Mucosa of rectum (tissue), 2 donors: ENCODE results near the gene SLCO6A1.

ENCODE experiments used
- H3K27ac ChIP-seq, 2 donors: one replicate each; pipeline ENCODE4 v1.7.0; 2013; ENCODE audit warnings: inconsistent platforms in 2 of 2, low read depth in 2 of 2, low read length in 2 of 2
- H3K27me3 ChIP-seq, 2 donors: one replicate each; pipeline ENCODE4 v1.7.0; 2013; ENCODE audit warnings: low read length in 2 of 2; ENCODE audit not compliant: control insufficient read depth in 2 of 2, insufficient read depth in 2 of 2
- H3K36me3 ChIP-seq, 2 donors: one replicate each; pipeline ENCODE4 v1.7.0; 2013; ENCODE audit warnings: low read length in 2 of 2; ENCODE audit not compliant: control insufficient read depth in 2 of 2, insufficient read depth in 2 of 2
- H3K4me1 ChIP-seq, 2 donors: one replicate each; pipeline ENCODE4 v1.7.0; 2013; ENCODE audit warnings: low read length in 2 of 2, mild to moderate bottlenecking in 1 of 2; ENCODE audit not compliant: control insufficient read depth in 2 of 2, insufficient read depth in 2 of 2
- H3K4me3 ChIP-seq, 2 donors: one replicate each; pipeline ENCODE4 v1.7.0; 2013; ENCODE audit warnings: low read length in 2 of 2
- H3K9ac ChIP-seq, 2 donors: one replicate each; pipeline ENCODE4 v1.7.0; 2013; ENCODE audit warnings: low read length in 2 of 2, low read depth in 1 of 2, mild to moderate bottlenecking in 1 of 2
- H3K9me3 ChIP-seq, 2 donors: one replicate each; pipeline ENCODE4 v1.7.0; 2013; ENCODE audit warnings: low read length in 2 of 2; ENCODE audit not compliant: control insufficient read depth in 2 of 2
- donor health status: healthy.
- donor health status: Normal muscosa, but diverticular disease.

SLCO6A1 gene

DNA sequence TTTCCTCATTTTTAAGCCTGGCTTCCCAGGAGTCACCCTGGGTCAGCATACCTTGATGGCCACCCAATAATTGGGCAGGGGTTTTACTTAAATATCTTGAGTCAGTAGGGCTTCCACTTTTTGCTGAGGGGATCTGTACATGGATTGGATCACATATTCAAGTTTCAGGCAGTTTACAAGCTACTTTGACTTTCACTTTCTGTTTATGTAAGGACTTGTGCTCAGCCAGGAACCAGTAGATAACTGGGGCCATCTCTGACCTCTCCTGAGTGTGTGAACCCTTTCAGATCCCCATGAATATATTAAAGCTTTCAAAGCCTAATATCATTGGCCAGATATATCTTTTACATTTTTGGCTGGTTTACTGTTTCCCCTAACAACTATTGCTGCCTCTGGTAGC lies 45.1 kb downstream of the SLCO6A1 start:
- Histone ChIP-seq H3K4me1 (no peaks in the 10 kb centered on the region), H3K4me3 (no peak overlapping the region), H3K27me3 (no peaks in the 10 kb centered on the region), H3K9ac (no peak overlapping the region), H3K27ac (no peak overlapping the region), H3K9me3 (no peaks in the 10 kb centered on the region), H3K36me3 (no peaks in the 10 kb centered on the region)

DNA sequence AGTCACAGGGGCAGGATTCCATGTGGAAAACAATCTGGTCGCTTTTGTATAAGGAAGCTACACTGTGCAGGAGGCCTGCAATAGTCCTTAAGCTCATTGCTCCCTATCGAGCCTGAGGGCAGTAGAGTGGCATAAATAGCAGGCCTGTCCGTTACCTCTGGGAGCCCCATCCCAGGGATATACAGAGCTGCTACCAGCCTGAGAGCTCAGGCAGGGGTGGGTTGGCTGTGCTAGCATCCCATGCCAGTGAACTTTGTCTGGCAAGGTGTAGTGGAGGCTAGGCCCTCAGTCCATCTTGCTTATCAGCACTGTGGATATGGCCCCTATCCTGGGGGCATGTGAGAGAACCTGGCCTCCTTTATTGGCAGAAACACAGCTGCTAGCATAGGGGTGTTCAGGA lies 47.7 kb downstream of the SLCO6A1 start:
- Histone ChIP-seq H3K36me3 (no peaks in the 10 kb centered on the region), H3K4me3 (no peak overlapping the region), H3K4me1 (no peaks in the 10 kb centered on the region), H3K27me3 (no peaks in the 10 kb centered on the region), H3K9ac (no peak overlapping the region), H3K27ac (no peak overlapping the region), H3K9me3 (no peaks in the 10 kb centered on the region)

DNA sequence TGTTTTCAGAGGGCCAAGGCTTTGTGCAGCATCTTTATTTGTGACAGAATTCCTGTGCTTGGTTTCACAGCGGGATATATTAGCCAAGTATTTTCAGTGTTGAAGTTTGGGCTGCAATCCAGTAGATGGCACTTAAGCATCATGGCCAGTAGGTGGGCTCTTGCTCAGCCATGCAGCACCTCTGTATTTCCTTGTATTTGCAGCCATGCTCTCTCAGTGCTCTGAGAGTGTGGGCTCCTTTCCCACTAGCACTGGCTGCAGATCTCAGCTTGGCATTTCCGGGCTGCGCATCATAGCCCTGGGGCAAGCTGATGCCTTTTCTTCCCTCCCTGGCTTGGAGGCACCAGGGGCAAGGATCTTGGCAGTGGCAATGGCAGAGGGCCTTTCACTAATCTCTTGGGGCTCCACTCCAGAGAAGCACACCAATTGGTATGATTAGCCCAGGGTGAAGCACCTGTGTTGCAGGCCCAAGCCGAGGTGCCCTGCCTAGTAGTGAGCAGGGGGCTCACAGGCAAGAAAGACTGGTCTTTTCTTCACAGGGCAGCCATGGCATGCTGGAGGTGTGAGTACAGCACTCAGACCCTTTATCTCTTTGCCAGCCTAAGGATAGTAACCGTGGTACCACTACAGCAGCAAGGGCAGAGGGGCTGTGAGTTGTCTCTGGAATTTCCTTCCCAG lies 48.3 kb downstream of the SLCO6A1 start:
- Histone ChIP-seq H3K27me3 (no peaks in the 10 kb centered on the region), H3K36me3 (no peaks in the 10 kb centered on the region), H3K9me3 (no peaks in the 10 kb centered on the region), H3K4me1 (no peaks in the 10 kb centered on the region), H3K4me3 (no peak overlapping the region), H3K27ac (no peak overlapping the region), H3K9ac (no peak overlapping the region)

DNA sequence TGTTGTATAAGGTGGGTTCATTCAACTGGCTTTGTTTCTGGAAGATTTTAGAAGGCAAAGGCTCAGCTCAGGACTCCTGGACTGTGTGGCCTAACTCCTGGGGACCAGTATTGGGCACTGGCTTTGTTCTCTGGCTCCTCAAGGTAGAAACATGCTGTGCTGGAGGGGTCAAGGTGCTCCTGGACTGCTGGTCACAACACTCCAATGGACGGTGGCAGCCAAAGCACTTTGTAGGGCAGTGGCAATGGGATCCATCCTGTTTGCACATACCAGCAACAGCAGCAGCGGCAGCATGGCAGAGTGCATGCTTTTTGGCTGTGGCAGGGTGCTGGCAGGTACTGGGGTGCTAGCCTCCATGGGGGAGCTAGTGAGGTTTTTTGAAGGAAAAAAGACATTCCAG lies 65.3 kb downstream of the SLCO6A1 start:
- Histone ChIP-seq H3K27me3 (no peaks in the 10 kb centered on the region), H3K9ac (no peak overlapping the region), H3K9me3 (no peaks in the 10 kb centered on the region), H3K36me3 (no peaks in the 10 kb centered on the region), H3K4me1 (no peaks in the 10 kb centered on the region), H3K27ac (no peak overlapping the region), H3K4me3 (no peak overlapping the region)

DNA sequence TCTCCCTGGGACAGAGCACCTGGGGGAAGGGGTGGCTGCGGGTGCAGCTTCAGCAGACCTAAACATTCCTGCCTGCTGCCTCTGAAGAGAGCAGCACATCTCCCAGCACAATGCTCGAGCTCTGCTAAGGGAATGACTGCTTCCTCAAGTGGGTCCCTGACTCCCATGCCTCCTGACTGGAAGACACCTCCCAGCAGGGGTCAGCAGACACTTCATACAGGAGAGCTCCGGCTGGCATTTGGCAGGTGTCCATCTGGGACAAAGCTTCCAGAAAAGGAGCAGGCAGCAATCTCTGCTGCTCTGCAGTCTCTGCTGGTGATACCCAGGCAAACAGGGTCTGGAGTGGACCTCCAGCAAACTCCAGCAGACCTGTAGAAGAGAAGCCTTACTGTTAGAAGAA lies 77.2 kb downstream of the SLCO6A1 start:
- no peaks in the 10 kb centered on the region for H3K36me3 ChIP-seq
- no peak overlapping the region for H3K27ac ChIP-seq
- H3K4me1 ChIP-seq: no peaks in the 10 kb centered on the region
- no peaks in the 10 kb centered on the region for H3K9me3 ChIP-seq
- no peak overlapping the region for H3K9ac ChIP-seq
- H3K27me3 ChIP-seq: no peaks in the 10 kb centered on the region
- H3K4me3 ChIP-seq: no peak overlapping the region

DNA sequence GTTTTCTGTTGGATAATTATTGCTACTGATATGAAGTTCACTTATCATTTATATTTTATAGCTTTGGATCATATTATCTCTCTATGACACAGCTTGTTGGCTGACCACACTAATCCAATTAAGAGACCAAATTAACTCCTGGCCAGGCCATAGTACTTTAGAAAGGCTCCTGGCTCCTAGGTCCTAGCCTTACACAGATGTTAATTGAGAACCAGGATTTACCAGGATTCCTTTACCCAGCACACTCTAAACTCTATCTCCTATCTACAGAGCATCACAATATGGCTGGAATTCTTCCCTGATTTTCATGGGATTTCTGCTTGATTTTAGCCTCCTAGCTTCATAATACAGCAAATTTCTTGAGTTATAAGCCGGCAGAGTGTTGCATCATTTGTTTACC lies 80.3 kb downstream of the SLCO6A1 start:
- no peak overlapping the region for H3K27ac ChIP-seq
- no peak overlapping the region for H3K9ac ChIP-seq
- H3K4me1 ChIP-seq: no peaks in the 10 kb centered on the region
- H3K4me3 ChIP-seq: no peak overlapping the region
- no peaks in the 10 kb centered on the region for H3K9me3 ChIP-seq
- no peaks in the 10 kb centered on the region for H3K36me3 ChIP-seq
- no peaks in the 10 kb centered on the region for H3K27me3 ChIP-seq

DNA sequence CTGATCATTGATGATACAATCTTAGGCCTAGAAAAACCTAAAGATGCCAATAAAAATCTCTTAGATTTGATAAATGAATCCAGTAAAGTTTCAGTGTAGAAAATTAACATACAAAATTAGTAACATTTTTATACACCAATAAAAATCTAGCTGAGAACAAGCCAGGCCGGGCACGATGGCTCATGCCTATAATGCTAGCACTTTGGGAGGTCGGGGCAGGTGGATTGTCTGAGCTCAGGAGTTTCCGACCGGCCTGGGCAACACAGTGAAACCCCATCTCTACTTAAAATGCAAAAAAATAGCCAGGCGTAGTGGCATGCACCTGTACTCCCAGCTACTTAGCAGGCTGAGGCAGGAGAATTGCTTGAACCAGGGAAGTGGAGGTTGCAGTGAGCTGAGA lies 84.4 kb downstream of the SLCO6A1 start:
- Histone ChIP-seq H3K4me3 (no peak overlapping the region), H3K36me3 (no peaks in the 10 kb centered on the region), H3K4me1 (no peaks in the 10 kb centered on the region), H3K27ac (no peak overlapping the region), H3K9me3 (no peaks in the 10 kb centered on the region), H3K27me3 (no peaks in the 10 kb centered on the region), H3K9ac (no peak overlapping the region)

DNA sequence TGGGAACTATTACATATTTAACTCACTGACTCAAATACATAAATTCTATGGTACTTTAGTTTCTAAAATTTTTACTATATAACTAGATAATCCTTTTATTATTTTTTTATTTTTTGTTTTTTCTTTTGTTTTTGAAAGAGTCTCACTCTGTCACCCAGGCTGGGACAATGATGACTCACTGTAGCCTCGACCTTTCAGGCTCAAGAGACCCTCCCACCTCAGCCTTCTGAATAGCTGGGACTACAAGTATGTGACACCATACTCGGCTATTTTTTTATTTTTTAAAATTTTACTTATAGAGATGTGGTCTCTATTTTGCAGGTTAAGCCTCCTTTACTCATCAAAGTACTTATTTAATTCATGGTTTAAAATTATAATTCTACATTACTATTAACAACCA lies 110.6 kb downstream of the SLCO6A1 start:
- H3K9me3 ChIP-seq: peaks cover 0 to 3% of the 10 kb centered on the region in 2 donors
- H3K27ac ChIP-seq: no peak overlapping the region
- no peak overlapping the region for H3K4me3 ChIP-seq
- H3K4me1 ChIP-seq: no peaks in the 10 kb centered on the region
- H3K9ac ChIP-seq: no peak overlapping the region
- H3K27me3 ChIP-seq: no peaks in the 10 kb centered on the region
- no peaks in the 10 kb centered on the region for H3K36me3 ChIP-seq

DNA sequence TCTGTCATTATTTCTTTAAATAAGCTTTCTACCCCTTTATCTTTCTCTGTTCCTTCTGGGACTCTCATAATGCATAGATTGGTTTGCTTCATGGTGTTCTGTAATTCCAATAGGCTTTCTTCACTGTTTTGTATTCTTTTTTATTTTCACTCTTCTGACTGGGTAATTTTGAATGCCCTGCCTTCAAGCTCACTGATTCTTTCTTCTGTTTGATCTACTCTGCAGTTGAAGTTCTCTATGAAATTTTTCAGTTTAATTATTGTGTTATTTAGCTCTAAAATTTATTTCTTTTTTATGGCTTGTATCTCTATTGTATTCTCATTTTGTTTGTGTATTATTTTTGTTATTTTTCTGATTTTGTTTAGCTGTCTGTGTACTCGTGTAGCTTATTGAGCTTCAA lies 113.4 kb downstream of the SLCO6A1 start:
- Histone ChIP-seq H3K4me3 (no peak overlapping the region), H3K4me1 (no peaks in the 10 kb centered on the region), H3K27me3 (no peaks in the 10 kb centered on the region), H3K9ac (no peak overlapping the region), H3K36me3 (no peaks in the 10 kb centered on the region), H3K9me3 (peaks cover 0 to 3% of the 10 kb centered on the region in 2 donors), H3K27ac (no peak overlapping the region)

DNA sequence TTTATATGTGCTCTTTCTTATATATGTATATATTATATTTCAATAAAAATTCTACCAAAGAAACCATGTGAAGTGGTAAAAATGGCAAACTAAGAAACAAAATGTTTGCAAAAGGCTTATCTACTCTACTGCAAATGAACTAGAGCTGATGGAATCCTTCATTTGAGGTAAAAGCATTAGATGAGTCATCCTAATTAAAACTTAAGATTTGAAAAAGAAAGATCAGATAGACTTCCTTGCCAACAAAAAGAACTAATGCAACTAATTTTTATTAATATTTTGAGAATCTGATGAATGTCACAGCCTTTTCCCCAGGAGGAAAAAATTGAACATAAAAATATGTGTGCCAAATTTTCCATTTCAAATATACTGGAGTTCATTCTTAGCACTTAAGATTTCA lies 118.6 kb downstream of the SLCO6A1 start:
- Histone ChIP-seq H3K36me3 (no peaks in the 10 kb centered on the region), H3K27me3 (no peaks in the 10 kb centered on the region), H3K27ac (no peak overlapping the region), H3K4me3 (no peak overlapping the region), H3K4me1 (no peaks in the 10 kb centered on the region), H3K9ac (no peak overlapping the region), H3K9me3 (no peaks in the 10 kb centered on the region)

DNA sequence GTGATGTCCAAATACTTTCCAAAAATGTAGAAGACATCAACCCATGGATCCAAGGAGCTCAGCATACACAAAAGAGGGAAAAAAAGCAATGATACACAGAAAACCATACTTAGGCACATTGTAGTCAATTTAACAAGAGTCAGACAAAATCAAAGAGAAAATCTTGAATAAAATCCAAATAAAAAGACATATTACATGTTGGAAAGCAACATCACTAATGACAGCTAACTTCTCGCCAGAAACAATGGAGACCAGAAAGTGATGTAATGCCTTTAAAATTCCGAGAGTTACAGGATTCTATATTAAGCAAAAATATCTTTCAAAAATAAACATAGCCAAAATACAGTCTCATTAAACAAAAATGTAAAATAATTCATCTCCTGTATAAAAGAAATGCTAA lies 122.9 kb downstream of the SLCO6A1 start:
- H3K36me3 ChIP-seq: no peaks in the 10 kb centered on the region
- H3K4me1 ChIP-seq: no peaks in the 10 kb centered on the region
- no peak overlapping the region for H3K27ac ChIP-seq
- no peak overlapping the region for H3K4me3 ChIP-seq
- no peak overlapping the region for H3K9ac ChIP-seq
- no peaks in the 10 kb centered on the region for H3K27me3 ChIP-seq
- no peaks in the 10 kb centered on the region for H3K9me3 ChIP-seq
